Middle frontal gyrus (tissue), 1 donor: ENCODE measurements around the gene NAE1.
A peak's percentile ranks its signal among the peaks of the same experiment; 100 is the strongest.
"Not testable (repeated sequence)": the region's sequence is repeated elsewhere in the genome, so short reads cannot be mapped to it uniquely, and the experiment has no call there.

ENCODE experiments used
- DNase-seq: peaks from one replicate; pipeline ENCODE4 v3.0.0-alpha.2; 2015; ENCODE audit warnings: low spot score; ENCODE audit errors: extremely low spot score

Gene NAE1

GRCh38 chr16:66830422-66831404, at the start of gene NAE1:
NAE1 (minus strand) TSS chr16:66830976; CDS start chr16:66830899, 77 bp downstream.
- peak; percentile 86 for DNase-seq

GRCh38 chr16:66878067-66878466, 47.3 kb upstream of the NAE1 start:
- no peak for DNase-seq

GRCh38 chr16:66874079-66874775, 43.5 kb upstream of the NAE1 start:
- no peak for DNase-seq

- DNase-seq, result no peak
Observed at GRCh38 chr16:66873685-66874055, 42.9 kb upstream of the NAE1 start.

- peak; percentile 74 for DNase-seq
Observed at GRCh38 chr16:66872943-66873684, 42.3 kb upstream of the NAE1 start.

- DNase-seq, result no peak
Observed at GRCh38 chr16:66872559-66872942, 41.8 kb upstream of the NAE1 start.

GRCh38 chr16:66871840-66872239, 41.1 kb upstream of the NAE1 start:
- no peak for DNase-seq

GRCh38 chr16:66871363-66871762, 40.6 kb upstream of the NAE1 start:
- DNase-seq, result not testable (repeated sequence)

GRCh38 chr16:66869424-66869823, 38.6 kb upstream of the NAE1 start:
- no peak for DNase-seq

GRCh38 chr16:66863707-66864106, 32.9 kb upstream of the NAE1 start:
- no peak for DNase-seq

- no peak for DNase-seq
Observed at GRCh38 chr16:66862023-66862520, 31.3 kb upstream of the NAE1 start.

- DNase-seq, result no peak
Observed at GRCh38 chr16:66859397-66860068, 28.8 kb upstream of the NAE1 start.

GRCh38 chr16:66858740-66859396, 28.1 kb upstream of the NAE1 start:
- DNase-seq, result no peak

- no peak for DNase-seq
Observed at GRCh38 chr16:66857437-66857836, 26.7 kb upstream of the NAE1 start.

GRCh38 chr16:66856801-66857200, 26.0 kb upstream of the NAE1 start:
- no peak for DNase-seq

GRCh38 chr16:66856184-66856730, 25.5 kb upstream of the NAE1 start:
- no peak for DNase-seq

GRCh38 chr16:66853261-66854139, 22.7 kb upstream of the NAE1 start:
- DNase-seq, result no peak

GRCh38 chr16:66851166-66851964, 20.6 kb upstream of the NAE1 start:
- DNase-seq, result no peak
